ENCODE data around the gene ORMDL1.
"Not testable (repeated sequence)": the region's sequence is repeated elsewhere in the genome, so short reads cannot be mapped to it uniquely, and the experiment has no call there.

ORMDL1 gene

DNA sequence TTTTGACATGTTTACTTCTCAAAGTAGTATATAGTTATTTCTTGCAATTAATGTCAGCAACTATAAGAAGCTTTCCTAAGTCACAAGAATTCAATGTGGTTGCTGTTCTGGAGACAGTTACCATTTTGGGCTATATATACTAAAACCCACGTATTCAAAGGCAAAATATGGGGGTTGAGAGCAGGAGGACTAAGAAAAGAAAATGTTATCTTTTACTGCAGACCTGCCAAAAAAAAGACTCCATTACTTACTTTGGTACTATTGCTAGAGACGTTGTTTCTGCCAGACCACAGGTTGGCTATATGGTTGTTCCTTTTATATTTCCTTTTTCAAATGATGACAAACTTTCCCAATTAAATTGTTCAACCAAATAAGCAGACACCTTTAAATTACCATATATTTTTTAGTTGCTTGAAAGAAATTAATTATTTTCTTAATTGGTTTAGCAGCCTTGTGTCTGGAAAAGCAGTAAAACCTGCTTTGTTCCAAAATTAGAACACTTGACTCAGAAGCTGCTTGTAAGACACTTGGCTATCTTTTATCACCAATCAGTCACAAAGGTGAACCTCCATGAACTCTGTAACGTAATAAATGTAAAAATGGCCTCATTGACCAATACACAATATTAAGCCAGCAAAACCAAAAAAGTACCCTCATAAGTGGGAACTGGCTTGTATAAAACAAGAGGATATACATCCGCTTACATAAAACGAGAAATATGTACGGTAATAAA is 13.4 kb downstream of the ORMDL1 start:
- DNase-seq (ENCODE audit: low spot score), result no peak

DNA sequence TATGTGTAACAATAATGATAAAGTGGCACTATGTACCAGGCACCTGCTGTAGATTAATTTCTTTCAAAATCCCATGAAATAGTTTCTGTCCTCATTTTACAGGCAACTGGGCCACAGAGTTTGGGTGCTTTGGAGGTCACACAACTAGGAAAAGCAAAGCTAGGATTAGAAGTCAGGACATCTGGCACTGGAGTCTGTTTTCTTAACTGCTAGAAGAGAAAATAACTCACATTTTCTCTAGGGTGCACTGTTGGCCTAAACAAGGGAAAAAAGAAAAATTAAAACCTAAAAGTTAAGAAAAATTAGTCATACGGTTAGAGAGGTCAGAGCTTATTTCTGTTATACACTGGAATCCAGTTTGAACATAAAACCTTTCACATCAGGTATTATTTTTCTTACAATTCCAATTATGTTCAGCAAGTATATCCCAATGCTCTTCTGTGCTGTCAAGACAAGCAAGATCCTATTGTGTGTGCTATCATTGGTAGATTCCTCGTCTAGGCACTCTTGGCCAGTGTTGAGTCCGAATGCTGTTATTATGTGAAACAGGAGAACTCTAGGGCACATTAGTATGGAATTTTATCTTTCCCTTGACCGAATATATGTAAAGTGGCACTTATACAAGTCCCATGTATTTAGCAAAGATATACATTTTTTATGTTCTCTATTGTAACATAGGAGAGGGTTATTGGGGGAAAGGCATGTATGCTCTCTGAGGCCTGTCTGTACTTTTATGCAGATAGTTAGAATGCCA is 20.1 kb downstream of the ORMDL1 start:
- no peak for DNase-seq (ENCODE audit: low spot score)

DNA sequence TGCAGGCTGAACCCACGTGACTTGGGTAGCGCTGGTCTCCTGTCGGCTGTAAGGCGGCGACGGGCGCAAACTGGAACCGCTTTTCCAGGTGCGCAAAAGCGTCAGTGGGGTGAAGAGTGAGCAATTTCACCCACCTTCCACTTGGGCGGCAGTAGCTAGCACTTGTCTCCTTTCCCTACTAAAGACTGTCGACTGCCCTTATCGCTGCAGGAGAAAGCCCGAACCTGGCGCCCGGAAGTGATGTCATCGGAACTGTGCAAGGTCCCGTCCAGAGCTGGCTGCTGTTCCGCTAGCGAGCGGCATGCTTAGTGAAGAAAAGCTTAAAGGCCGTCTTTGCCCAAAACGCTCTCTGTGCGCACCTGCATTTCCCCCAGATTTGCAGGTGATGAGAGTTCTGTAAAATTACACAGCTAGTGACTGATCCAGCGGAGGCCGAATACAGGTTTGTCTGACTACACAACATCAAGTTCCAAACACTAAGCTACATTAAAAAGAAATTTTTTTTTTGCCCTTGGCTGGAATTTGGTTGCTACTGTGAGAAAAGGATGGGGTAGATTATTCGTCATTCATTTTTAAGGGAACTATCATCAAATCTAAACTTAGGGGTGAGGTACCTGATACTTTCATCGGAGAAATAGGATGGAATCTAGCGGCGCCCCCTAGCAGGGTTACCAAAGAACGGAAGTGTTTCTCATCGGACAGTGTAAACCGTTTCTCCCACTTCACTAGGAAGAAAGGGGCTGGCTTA is 21.4 kb downstream of the ORMDL1 start, which contains the start of gene OSGEPL1:
Gene OSGEPL1, minus strand, starts transcription at position 242 of the 748 bp plus-strand sequence. CDS start 1,152 bp downstream, outside the sequence.
- DNase-seq (ENCODE audit: low spot score), result peak; percentile 55

DNA sequence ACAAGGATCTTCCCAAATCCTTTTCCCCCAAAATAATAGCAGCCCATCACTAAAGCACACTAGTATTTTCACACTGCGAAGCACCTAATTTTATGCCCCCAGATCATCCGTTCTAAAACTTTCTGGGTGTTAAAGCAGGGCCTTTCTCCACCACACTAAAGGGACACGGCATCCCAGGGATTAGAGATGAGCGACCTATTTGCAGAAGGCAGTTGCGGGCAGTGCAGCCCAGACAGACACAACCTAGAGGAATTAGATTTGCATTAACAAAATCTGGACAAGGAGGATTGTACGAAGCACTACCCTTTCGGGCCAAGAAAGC is 21.9 kb downstream of the ORMDL1 start:
- no peak for DNase-seq (ENCODE audit: low spot score)

DNA sequence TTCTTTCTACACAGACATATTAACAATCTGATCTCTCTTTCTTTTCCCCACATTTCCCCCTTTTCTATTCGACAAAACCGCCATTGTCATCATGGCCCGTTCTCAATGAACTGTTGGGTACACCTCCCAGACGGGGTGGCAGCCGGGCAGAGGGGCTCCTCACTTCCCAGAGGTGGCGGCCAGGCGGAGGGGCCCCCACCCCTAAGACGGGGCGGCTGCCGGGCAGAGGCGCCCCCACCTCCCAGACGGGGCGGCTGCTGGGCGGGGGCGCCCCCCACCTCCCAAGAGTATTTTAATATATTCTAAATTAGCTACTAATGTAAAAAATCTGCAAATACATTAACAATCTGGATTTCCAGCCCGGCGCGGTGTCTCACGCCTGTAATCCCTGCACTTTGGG is 24.0 kb downstream of the ORMDL1 start:
- DNase-seq (ENCODE audit: low spot score), result not testable (repeated sequence)

DNA sequence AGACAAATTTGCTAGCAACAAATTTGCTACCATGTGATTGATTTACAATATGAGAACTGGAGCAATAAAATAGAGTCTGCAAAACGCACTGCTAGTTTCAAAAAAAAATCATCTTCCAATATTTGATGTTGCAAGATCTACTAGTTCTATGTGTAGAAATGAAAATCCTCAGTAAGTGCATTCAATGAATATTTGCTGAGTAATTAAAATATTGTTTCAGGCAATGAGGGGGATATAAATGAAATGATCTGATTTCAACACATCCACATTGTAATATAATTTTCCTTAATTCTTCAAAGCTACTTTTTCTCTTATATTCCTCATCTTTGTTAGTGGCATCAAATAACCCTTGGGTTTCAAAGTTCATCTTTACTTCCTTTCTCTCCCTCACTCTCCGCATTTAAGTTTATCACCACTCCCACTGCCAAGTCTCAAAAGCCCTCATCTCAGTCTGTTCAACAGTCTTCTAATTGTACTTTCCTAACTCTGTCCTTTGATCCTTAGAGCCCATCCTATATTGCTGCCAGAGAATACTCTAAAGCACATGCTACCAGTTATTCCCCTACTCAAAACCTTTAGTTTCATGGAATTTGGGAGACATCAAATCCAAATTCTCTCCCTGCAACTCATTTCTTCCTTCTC is 27.7 kb downstream of the ORMDL1 start:
- no peak for DNase-seq (ENCODE audit: low spot score)

DNA sequence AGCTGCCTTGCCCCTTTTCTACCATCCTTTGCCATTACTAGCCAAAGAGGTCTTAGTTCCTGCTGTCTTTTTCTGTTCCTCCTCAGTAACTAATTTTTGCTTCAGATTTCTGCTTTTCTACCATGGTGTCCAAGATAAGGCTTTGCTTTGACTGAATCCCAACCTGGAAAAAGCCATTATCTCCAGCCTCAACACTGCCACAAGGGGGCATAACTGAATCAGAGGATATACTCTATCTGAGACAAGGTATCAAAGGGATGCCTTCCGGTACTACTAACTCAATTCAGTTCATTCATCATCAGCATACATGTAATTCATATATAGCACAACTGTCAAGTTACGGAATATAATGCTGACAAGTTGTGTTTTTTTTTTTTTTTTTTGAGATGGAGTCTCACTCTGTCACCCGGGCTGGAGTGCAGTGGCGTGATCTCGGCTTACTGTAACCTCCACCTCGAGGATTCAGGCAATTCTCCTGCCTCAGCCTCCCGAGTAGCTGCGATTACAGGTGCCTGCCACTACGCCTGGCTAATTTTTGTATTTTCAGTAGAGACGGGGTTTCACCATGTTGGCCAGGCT is 33.0 kb downstream of the ORMDL1 start:
- DNase-seq (ENCODE audit: low spot score), result peak; percentile 39

DNA sequence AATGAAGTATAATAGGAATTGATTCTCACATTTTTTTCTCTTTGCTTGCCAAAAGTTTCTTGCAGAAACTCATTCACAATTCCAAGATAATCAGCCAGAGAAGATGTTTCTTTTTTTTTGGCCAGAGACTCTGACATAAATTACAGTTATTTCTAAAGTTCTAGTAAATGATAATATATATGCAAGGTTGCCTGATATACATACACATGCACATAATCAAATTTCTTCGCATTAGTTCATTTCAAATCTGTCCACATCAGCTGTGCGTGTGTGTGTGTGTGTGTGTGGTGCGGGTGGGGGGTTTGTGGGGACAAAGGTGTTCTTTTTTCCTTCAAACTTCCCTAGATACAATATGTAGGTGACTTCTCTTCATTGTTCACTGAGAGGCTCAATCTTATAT is 54.7 kb downstream of the ORMDL1 start:
- DNase-seq (ENCODE audit: low spot score), result no peak

DNA sequence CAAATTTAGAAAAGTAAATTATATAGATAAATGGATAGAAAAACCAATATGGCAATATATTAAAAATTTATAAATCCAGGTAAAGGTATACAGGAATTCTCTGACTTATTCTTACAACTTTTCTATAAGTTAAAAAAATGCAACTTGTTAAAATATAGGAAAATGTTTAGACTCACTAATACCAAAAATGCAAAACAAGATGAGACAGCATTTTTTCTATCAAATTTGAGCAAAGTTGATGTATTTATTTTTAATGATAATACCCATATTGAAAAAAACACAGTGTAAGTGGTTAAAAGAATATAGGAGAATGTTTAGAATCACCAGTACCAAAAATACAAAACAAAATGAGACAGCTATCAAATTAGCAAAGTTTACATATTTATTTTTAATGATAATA is 57.3 kb downstream of the ORMDL1 start:
- no peak for DNase-seq (ENCODE audit: low spot score)

DNA sequence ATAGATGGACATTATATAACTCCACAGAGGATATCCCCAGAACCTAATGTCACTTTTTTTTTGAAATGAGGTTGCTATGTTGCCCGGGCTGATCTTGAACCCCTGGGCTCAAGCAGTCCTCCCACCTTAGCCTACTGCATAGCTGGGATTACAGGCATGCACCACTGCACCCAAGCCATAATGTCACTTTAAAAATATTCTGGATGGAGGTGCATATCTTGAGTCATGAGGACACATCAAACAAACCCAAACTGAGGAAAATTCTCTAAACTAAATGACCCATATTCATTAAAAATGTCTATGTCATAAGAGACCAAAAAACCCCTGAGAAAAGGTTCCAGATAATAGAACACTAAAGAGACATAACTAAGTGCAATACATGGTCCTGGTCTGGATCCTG is 57.9 kb downstream of the ORMDL1 start:
- no peak for DNase-seq (ENCODE audit: low spot score)

DNA sequence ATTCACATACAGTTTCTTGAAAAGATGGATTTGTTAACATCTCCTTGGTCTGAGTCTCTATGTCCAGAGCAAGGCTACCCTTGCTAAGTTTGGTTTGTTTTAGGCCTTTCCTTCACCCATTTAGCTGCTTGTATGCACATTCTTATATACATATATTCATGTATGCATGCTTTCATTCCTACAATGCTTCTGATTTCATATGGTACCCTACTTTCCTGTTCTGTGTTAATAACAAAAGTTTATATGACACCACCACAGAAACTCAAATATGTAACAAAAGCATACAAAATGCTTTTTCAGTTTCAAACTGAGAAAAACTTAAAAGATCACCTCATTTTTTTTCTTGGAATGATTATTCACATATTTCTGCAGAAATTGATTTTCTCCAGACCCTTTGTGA is 60.9 kb downstream of the ORMDL1 start:
- no peak for DNase-seq (ENCODE audit: low spot score)

Data from HuH-7.5 (cell line).